Measurements from ENCODE around the gene ARL15. TPM values are rescaled to one million over a fixed set of nuclear protein-coding genes. Genes with fewer than 3 reads are reported as not detected.

The ARL15 gene
- total and polyA plus RNA-seq, 4 donors: 5.7 to 66.2 (median 14.9) TPM

- H3K9me3 ChIP-seq (ENCODE audit: control insufficient read depth in 4 of 4, insufficient read depth in 3 of 4, low read length in 3 of 4): no peaks in the 10 kb centered on the region
- no peaks in the 10 kb centered on the region for H3K4me1 ChIP-seq (ENCODE audit: control insufficient read depth in 5 of 5, insufficient read depth in 5 of 5, low read length in 5 of 5)
- no peak for ATAC-seq (ENCODE audit: insufficient read depth, low FRiP score)
- no peak overlapping the region for H3K9ac ChIP-seq (ENCODE audit: insufficient read depth in 1 of 2, low read length in 2 of 2)
- H3K36me3 ChIP-seq (ENCODE audit: control insufficient read depth in 4 of 4, insufficient read depth in 4 of 4, low read length in 4 of 4): no peaks in the 10 kb centered on the region
- no peaks in the 10 kb centered on the region for H3K27me3 ChIP-seq (ENCODE audit: control insufficient read depth in 3 of 3, insufficient read depth in 3 of 3, low read length in 2 of 3)
- DNase-seq: no peak
- no peak overlapping the region for H3K27ac ChIP-seq (ENCODE audit: low read depth in 1 of 2, low read length in 1 of 2)
- TF ChIP-seq CTCF (IDR thresholded peaks at IDR 0.05; ENCODE audit: control extremely low read depth, extremely low read depth): no peak
- no peak overlapping the region for H3K4me3 ChIP-seq
- WGBS, 2 donors: 100% methylated on average over 1 of the region's 1 CpG
Measured at GRCh38 chr5:54083245-54083644, 227.1 kb downstream of the ARL15 start.

- Histone ChIP-seq H3K9ac (ENCODE audit: insufficient read depth in 1 of 2, low read length in 2 of 2) (no peak overlapping the region), H3K36me3 (ENCODE audit: control insufficient read depth in 4 of 4, insufficient read depth in 4 of 4, low read length in 4 of 4) (no peaks in the 10 kb centered on the region), H3K27me3 (ENCODE audit: control insufficient read depth in 3 of 3, insufficient read depth in 3 of 3, low read length in 2 of 3) (no peaks in the 10 kb centered on the region), H3K4me1 (ENCODE audit: control insufficient read depth in 5 of 5, insufficient read depth in 5 of 5, low read length in 5 of 5) (no peaks in the 10 kb centered on the region), H3K4me3 (no peak overlapping the region), H3K9me3 (ENCODE audit: control insufficient read depth in 4 of 4, insufficient read depth in 3 of 4, low read length in 3 of 4) (no peaks in the 10 kb centered on the region), H3K27ac (ENCODE audit: low read depth in 1 of 2, low read length in 1 of 2) (no peak overlapping the region)
- no peak for ATAC-seq (ENCODE audit: insufficient read depth, low FRiP score)
- 88 to 98% methylated on average over 1 of the region's 1 CpG for WGBS, 2 donors
- DNase-seq: no peak
- no peak for TF ChIP-seq CTCF (IDR thresholded peaks at IDR 0.05; ENCODE audit: control extremely low read depth, extremely low read depth)
Measured at GRCh38 chr5:54081415-54081814, 229.0 kb downstream of the ARL15 start.

- 84 to 87% methylated on average over 5 of the region's 5 CpGs for WGBS, 2 donors
- no peak overlapping the region for H3K27ac ChIP-seq (ENCODE audit: low read depth in 1 of 2, low read length in 1 of 2)
Measured at GRCh38 chr5:54080831-54081230, 229.5 kb downstream of the ARL15 start.

More at GRCh38 chr5:54080831-54081230, 229.5 kb downstream of the ARL15 start:
- no peaks in the 10 kb centered on the region for H3K27me3 ChIP-seq (ENCODE audit: control insufficient read depth in 3 of 3, insufficient read depth in 3 of 3, low read length in 2 of 3)
- no peak overlapping the region for H3K4me3 ChIP-seq
- no peak for TF ChIP-seq CTCF (IDR thresholded peaks at IDR 0.05; ENCODE audit: control extremely low read depth, extremely low read depth)
- ATAC-seq (ENCODE audit: insufficient read depth, low FRiP score) (no peak), DNase-seq (no peak)
- H3K36me3 ChIP-seq (ENCODE audit: control insufficient read depth in 4 of 4, insufficient read depth in 4 of 4, low read length in 4 of 4): no peaks in the 10 kb centered on the region
- no peaks in the 10 kb centered on the region for H3K9me3 ChIP-seq (ENCODE audit: control insufficient read depth in 4 of 4, insufficient read depth in 3 of 4, low read length in 3 of 4)
- no peaks in the 10 kb centered on the region for H3K4me1 ChIP-seq (ENCODE audit: control insufficient read depth in 5 of 5, insufficient read depth in 5 of 5, low read length in 5 of 5)
- no peak overlapping the region for H3K9ac ChIP-seq (ENCODE audit: insufficient read depth in 1 of 2, low read length in 2 of 2)

Data from lung (tissue), 12 donors.